Measurements from ENCODE around the gene KIF12.

KIF12 gene

GRCh38 chr9:114108016-114108833 lies 9.1 kb upstream of the KIF12 start:
- no peak for FAIRE-seq

DNA sequence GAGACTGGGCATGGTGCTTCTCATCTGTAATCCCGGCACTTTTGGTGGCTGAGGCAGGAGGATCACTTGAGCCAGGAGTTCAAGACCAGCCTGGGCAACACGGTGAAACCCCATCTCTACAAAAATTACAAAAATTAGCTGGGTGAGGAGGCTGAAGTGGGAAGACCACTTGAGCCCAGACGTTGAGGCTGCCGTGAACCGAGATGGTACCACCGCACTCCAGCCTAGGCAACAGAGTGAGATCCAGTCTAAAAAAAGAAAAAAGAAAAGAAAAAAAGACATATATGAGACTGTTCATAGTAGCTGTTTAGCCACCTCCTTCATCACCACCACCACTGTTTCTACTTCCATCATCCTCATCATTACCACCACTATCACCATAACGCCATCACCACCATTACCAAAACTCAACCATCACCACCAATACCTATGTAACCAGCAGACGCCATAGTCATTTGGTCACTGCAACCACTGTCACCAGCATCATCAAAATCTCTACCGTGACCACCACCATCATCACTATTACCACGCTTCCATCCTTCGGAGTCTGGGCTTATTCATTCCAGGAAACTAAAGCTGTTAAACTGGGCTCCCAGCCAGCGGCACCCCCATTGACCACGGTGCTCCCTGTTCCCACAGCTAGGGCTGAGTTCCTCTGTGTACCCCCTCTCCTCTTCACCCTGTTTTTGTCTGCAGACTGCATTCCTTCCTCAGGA lies 8.4 kb upstream of the KIF12 start:
- no peak for DNase-seq (ENCODE audit: insufficient read length, low spot score)
- no peak for FAIRE-seq
- TF ChIP-seq POU2F2 (IDR thresholded peaks at IDR 0.05; ENCODE audit: low read depth, low read length) (no peak), PAX5 (IDR thresholded peaks at IDR 0.05; ENCODE audit: insufficient read depth, low read length, severe bottlenecking) (no peak), TAF1 (IDR thresholded peaks at IDR 0.05; ENCODE audit: low read depth, low read length) (no peak), SPI1 (IDR thresholded peaks at IDR 0.05; ENCODE audit: low read depth, low read length) (no peak), POLR2AphosphoS5 (IDR thresholded peaks at IDR 0.05; ENCODE audit: low read depth, low read length) (no peak), POLR2A (IDR thresholded peaks at IDR 0.05; ENCODE audit: low read depth, low read length) (no peak)

More at GRCh38 chr9:114108016-114108833, 9.1 kb upstream of the KIF12 start:
- TF ChIP-seq SPI1 (IDR thresholded peaks at IDR 0.05; ENCODE audit: low read depth, low read length), result no peak
- no peak for TF ChIP-seq POU2F2 (IDR thresholded peaks at IDR 0.05; ENCODE audit: low read depth, low read length)
- peak; percentile 72 for DNase-seq (ENCODE audit: insufficient read length, low spot score)

DNA sequence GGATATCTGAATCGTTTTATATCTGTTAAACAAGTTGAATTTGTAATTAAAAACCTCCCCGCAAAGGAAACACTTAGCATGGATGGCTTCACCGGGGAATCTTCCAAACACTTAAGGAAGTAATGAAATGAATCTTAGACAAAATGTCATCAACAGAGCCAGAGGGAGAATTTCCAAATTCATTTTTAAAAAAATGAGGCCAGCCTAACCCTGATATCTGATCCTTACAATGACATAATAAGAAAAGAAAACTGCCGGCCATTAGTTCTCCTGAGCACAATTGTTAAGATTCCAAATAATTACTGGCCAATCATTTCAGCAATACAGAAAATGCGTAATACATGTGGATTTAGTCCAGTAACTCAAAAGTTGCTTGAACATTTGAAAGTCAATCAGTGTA lies 6.1 kb upstream of the KIF12 start:
- no peak for DNase-seq (ENCODE audit: insufficient read length, low spot score)
- no peak for FAIRE-seq

DNA sequence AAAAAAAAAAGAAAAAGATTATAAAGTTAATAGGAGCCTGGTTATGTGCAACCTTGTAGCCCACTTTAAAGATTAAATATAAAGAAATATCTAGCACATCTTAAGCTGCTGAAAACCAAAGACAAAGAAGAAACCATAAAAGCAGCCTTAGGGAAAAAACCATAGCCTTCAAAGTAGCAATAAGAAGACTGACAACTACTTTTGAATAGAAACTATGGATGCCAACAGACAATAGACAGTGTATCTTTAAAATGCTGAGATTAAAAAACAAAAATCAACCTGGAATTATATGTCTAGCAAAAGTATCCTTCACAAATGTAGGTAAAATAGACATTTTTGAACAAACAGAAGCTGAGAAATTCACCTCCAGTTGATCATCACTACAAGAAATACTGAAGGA lies 3.4 kb upstream of the KIF12 start:
- FAIRE-seq (no peak), DNase-seq (ENCODE audit: insufficient read length, low spot score) (no peak)
- TF ChIP-seq TAF1 (IDR thresholded peaks at IDR 0.05; ENCODE audit: low read depth, low read length) (no peak), POLR2AphosphoS5 (IDR thresholded peaks at IDR 0.05; ENCODE audit: low read depth, low read length) (no peak), PAX5 (IDR thresholded peaks at IDR 0.05; ENCODE audit: insufficient read depth, low read length, severe bottlenecking) (no peak)

More for the DNA sequence above, 6.1 kb upstream of the KIF12 start:
- TF ChIP-seq TAF1 (IDR thresholded peaks at IDR 0.05; ENCODE audit: low read depth, low read length), result no peak
- TF ChIP-seq SPI1 (IDR thresholded peaks at IDR 0.05; ENCODE audit: low read depth, low read length), result no peak
- no peak for TF ChIP-seq PAX5 (IDR thresholded peaks at IDR 0.05; ENCODE audit: insufficient read depth, low read length, severe bottlenecking)
- TF ChIP-seq POLR2AphosphoS5 (IDR thresholded peaks at IDR 0.05; ENCODE audit: low read depth, low read length), result no peak
- TF ChIP-seq POU2F2 (IDR thresholded peaks at IDR 0.05; ENCODE audit: low read depth, low read length), result no peak
- TF ChIP-seq POLR2A (IDR thresholded peaks at IDR 0.05; ENCODE audit: low read depth, low read length), result no peak

GRCh38 chr9:114100536-114100935 lies 1.4 kb upstream of the KIF12 start:
- no peak for FAIRE-seq
- TF ChIP-seq POU2F2 (IDR thresholded peaks at IDR 0.05; ENCODE audit: low read depth, low read length), result no peak
- no peak for TF ChIP-seq SPI1 (IDR thresholded peaks at IDR 0.05; ENCODE audit: low read depth, low read length)
- no peak for TF ChIP-seq PAX5 (IDR thresholded peaks at IDR 0.05; ENCODE audit: insufficient read depth, low read length, severe bottlenecking)
- TF ChIP-seq POLR2A (IDR thresholded peaks at IDR 0.05; ENCODE audit: low read depth, low read length), result no peak
- no peak for TF ChIP-seq TAF1 (IDR thresholded peaks at IDR 0.05; ENCODE audit: low read depth, low read length)
- no peak for TF ChIP-seq POLR2AphosphoS5 (IDR thresholded peaks at IDR 0.05; ENCODE audit: low read depth, low read length)
- no peak for DNase-seq (ENCODE audit: insufficient read length, low spot score)

DNA sequence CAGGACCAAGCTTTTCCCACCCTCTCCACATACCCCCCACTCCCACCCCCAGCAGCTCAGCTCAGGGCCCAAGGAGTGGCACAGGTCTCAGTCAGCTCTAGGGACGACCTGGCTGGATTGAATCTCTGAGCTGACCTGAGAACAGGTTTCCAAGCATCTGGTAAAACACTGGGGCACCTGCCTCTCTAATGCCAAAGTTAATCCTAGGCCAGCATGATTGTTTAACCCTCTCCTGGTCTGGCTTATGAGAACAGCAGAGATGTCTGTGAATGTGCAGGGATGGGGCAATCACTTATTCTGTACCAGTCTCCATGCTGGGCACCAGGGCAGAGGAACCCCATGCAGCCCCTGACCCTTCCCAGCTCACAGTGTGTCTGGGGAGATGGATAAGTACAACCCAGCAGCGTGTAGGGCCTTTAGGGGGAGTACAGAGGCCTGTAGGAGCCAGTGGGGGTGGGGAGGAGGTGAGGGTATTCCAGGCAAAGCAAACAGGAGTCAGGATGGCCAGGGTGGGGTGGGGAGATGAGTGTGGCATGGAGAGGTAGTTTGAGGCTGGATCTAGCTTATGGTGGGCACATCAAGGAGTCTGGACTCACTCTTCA lies 678 bp upstream of the KIF12 start:
- no peak for FAIRE-seq
- no peak for TF ChIP-seq TAF1 (IDR thresholded peaks at IDR 0.05; ENCODE audit: low read depth, low read length)
- no peak for TF ChIP-seq POLR2AphosphoS5 (IDR thresholded peaks at IDR 0.05; ENCODE audit: low read depth, low read length)
- DNase-seq (ENCODE audit: insufficient read length, low spot score), result no peak

GRCh38 chr9:114098021-114098935 lies 814 bp downstream of the KIF12 start:
- FAIRE-seq (no peak), DNase-seq (ENCODE audit: insufficient read length, low spot score) (no peak)
- TF ChIP-seq PAX5 (IDR thresholded peaks at IDR 0.05; ENCODE audit: insufficient read depth, low read length, severe bottlenecking), result no peak
- no peak for TF ChIP-seq POLR2A (IDR thresholded peaks at IDR 0.05; ENCODE audit: low read depth, low read length)
- TF ChIP-seq TAF1 (IDR thresholded peaks at IDR 0.05; ENCODE audit: low read depth, low read length), result no peak
- TF ChIP-seq POU2F2 (IDR thresholded peaks at IDR 0.05; ENCODE audit: low read depth, low read length), result no peak

- FAIRE-seq (no peak), DNase-seq (ENCODE audit: insufficient read length, low spot score) (no peak)
- no peak for TF ChIP-seq POLR2A (IDR thresholded peaks at IDR 0.05; ENCODE audit: low read depth, low read length)
- no peak for TF ChIP-seq POU2F2 (IDR thresholded peaks at IDR 0.05; ENCODE audit: low read depth, low read length)
- TF ChIP-seq POLR2AphosphoS5 (IDR thresholded peaks at IDR 0.05; ENCODE audit: low read depth, low read length), result no peak
- no peak for TF ChIP-seq PAX5 (IDR thresholded peaks at IDR 0.05; ENCODE audit: insufficient read depth, low read length, severe bottlenecking)
- no peak for TF ChIP-seq TAF1 (IDR thresholded peaks at IDR 0.05; ENCODE audit: low read depth, low read length)
Measured at GRCh38 chr9:114097613-114098020, 1.5 kb downstream of the KIF12 start.

GRCh38 chr9:114096866-114097612 lies 2.1 kb downstream of the KIF12 start:
- FAIRE-seq (no peak), DNase-seq (ENCODE audit: insufficient read length, low spot score) (no peak)
- TF ChIP-seq POLR2AphosphoS5 (IDR thresholded peaks at IDR 0.05; ENCODE audit: low read depth, low read length) (no peak), POU2F2 (IDR thresholded peaks at IDR 0.05; ENCODE audit: low read depth, low read length) (no peak), TAF1 (IDR thresholded peaks at IDR 0.05; ENCODE audit: low read depth, low read length) (no peak), SPI1 (IDR thresholded peaks at IDR 0.05; ENCODE audit: low read depth, low read length) (no peak)

Measured in GM12891 (cell line).